IMR-90 (cell line): Measurements from ENCODE around the gene RAB27A. TPM values are rescaled to one million over a fixed set of nuclear protein-coding genes. Genes with fewer than 3 reads are reported as not detected.

Experiments
- ATAC-seq: fragments of 200-7000 bp; cut with Tn5 transposase; 2 replicates; pipeline ENCODE4 v1.9.1; 2020; ENCODE audit warnings: low read depth, mild to moderate bottlenecking, moderate library complexity
- BruUV-seq: library from RNA; stranded (reverse); fragments of 400-500 nt; replicated peaks from 2 replicates; lab custom pipeline; 2021; lab: Mats Ljungman, UMichigan
- CTCF ChIA-PET: fragments of 300-600 bp; formaldehyde crosslinking; extraction: SDS; loops from one replicate; lab custom pipeline; 2021; ENCODE audit warnings: antibody characterized with exemption; lab: Yijun Ruan, JAX
- POLR2A ChIA-PET: fragments of 300-600 bp; sonication (Branson Sonifier 250); formaldehyde crosslinking; loops from one replicate; lab custom pipeline; 2022; ENCODE audit warnings: antibody characterized with exemption; ENCODE audit not compliant: unreplicated experiment; lab: Charles Lee
- DNase-seq: peaks from one replicate; pipeline ENCODE4 v3.0.0; 2013
- H2AFZ ChIP-seq: replicated peaks from 2 replicates; pipeline ENCODE3; 2013; ENCODE audit warnings: low read length, mild to moderate bottlenecking; ENCODE audit not compliant: poor library complexity
- H2AK5ac ChIP-seq: 2 replicates; pipeline ENCODE4 v1.6.1; 2013; ENCODE audit warnings: low read depth, low read length, inconsistent platforms
- H2AK9ac ChIP-seq: replicated peaks from 2 replicates; pipeline ENCODE3; 2013; ENCODE audit warnings: mild to moderate bottlenecking, low read depth, low read length, moderate library complexity; ENCODE audit not compliant: poor library complexity
- H2BK120ac ChIP-seq: 2 replicates; pipeline ENCODE4 v1.6.1; 2013; ENCODE audit warnings: low read depth, low read length, inconsistent platforms
- H2BK15ac ChIP-seq: 3 replicates; pipeline ENCODE4 v1.6.1; 2013; ENCODE audit warnings: low read depth, low read length, inconsistent platforms
- H2BK20ac ChIP-seq: 2 replicates; pipeline ENCODE4 v1.6.1; 2013; ENCODE audit warnings: low read depth, mild to moderate bottlenecking, inconsistent platforms, low read length, moderate library complexity
- H2BK5ac ChIP-seq: 2 replicates; pipeline ENCODE4 v1.6.1; 2013; ENCODE audit warnings: mild to moderate bottlenecking, low read depth, low read length, inconsistent platforms; ENCODE audit not compliant: poor library complexity, severe bottlenecking
- H3K14ac ChIP-seq: replicated peaks from 2 replicates; pipeline ENCODE4 v1.6.1; 2013; ENCODE audit warnings: low read depth, low read length, inconsistent platforms
- H3K18ac ChIP-seq: 2 replicates; pipeline ENCODE4 v1.6.1; 2013; ENCODE audit warnings: low read depth, low read length, control low read depth
- H3K23ac ChIP-seq: 2 replicates; pipeline ENCODE4 v1.6.1; 2013; ENCODE audit warnings: low read depth, low read length, inconsistent platforms
- H3K27ac ChIP-seq: 2 replicates; pipeline ENCODE4 v1.5.1; 2013; ENCODE audit warnings: mild to moderate bottlenecking, control low read depth, low read length; ENCODE audit not compliant: insufficient read depth
- H3K27me3 ChIP-seq: 2 replicates; pipeline ENCODE4 v1.6.1; 2013; ENCODE audit warnings: low read length; ENCODE audit not compliant: control insufficient read depth, insufficient read depth
- H3K36me3 ChIP-seq: 2 replicates; pipeline ENCODE4 v1.6.1; 2013; ENCODE audit warnings: low read length, mixed read lengths; ENCODE audit not compliant: control insufficient read depth, insufficient read depth
- H3K4ac ChIP-seq: 2 replicates; pipeline ENCODE4 v1.6.1; 2013; ENCODE audit warnings: low read depth, low read length, inconsistent platforms
- H3K4me1 ChIP-seq: 2 replicates; pipeline ENCODE4 v1.6.1; 2013; ENCODE audit warnings: low read length, mixed read lengths; ENCODE audit not compliant: control insufficient read depth, insufficient read depth
- H3K4me2 ChIP-seq: 2 replicates; pipeline ENCODE4 v1.6.1; 2013; ENCODE audit warnings: low read depth, mild to moderate bottlenecking, control low read depth, low read length, moderate library complexity
- H3K4me3 ChIP-seq: 2 replicates; pipeline ENCODE4 v1.5.1; 2013; ENCODE audit warnings: low read depth, mild to moderate bottlenecking, control low read depth, low read length, moderate library complexity; ENCODE audit not compliant: insufficient read depth
- H3K56ac ChIP-seq: 2 replicates; pipeline ENCODE4 v1.6.1; 2013; ENCODE audit warnings: low read length, inconsistent platforms; ENCODE audit not compliant: insufficient read depth; ENCODE audit errors: extremely low read depth
- H3K79me1 ChIP-seq, 2 experiments: 2 replicates each; pipeline ENCODE4 v1.6.1; 2013; ENCODE audit warnings: low read length in 2 of 2, inconsistent platforms in 1 of 2, low read depth in 1 of 2
- H3K9ac ChIP-seq: 2 replicates; pipeline ENCODE4 v1.6.1; 2013; ENCODE audit warnings: low read depth, low read length, control low read depth
- H3K9me1 ChIP-seq: 2 replicates; pipeline ENCODE4 v1.6.1; 2013; ENCODE audit warnings: low read length, inconsistent platforms; ENCODE audit not compliant: insufficient read depth
- H3K9me3 ChIP-seq: 2 replicates; pipeline ENCODE4 v1.6.1; 2013; ENCODE audit warnings: low read length; ENCODE audit not compliant: control insufficient read depth, insufficient read depth
- H4K20me1 ChIP-seq: 2 replicates; pipeline ENCODE4 v1.6.1; 2013; ENCODE audit warnings: low read length, inconsistent platforms; ENCODE audit not compliant: insufficient read depth
- H4K5ac ChIP-seq: 2 replicates; pipeline ENCODE4 v1.6.1; 2013; ENCODE audit warnings: mild to moderate bottlenecking, low read depth, low read length, control low read depth
- H4K8ac ChIP-seq, 2 experiments: 2 replicates each; pipeline ENCODE4 v1.6.1; 2013; ENCODE audit warnings: low read depth in 2 of 2, low read length in 2 of 2, control low read depth in 1 of 2, inconsistent platforms in 1 of 2
- H4K91ac ChIP-seq: 2 replicates; pipeline ENCODE4 v1.6.1; 2013; ENCODE audit warnings: low read depth, low read length, inconsistent platforms; ENCODE audit not compliant: insufficient read depth
- BHLHE40 ChIP-seq: fragments of 150-350 bp; IDR thresholded peaks from 2 replicates; pipeline ENCODE4 v1.6.1; 2016; ENCODE audit warnings: mild to moderate bottlenecking, low read depth, low read length
- CEBPB ChIP-seq: IDR thresholded peaks from 2 replicates; pipeline ENCODE4 v1.6.1; 2012; ENCODE audit warnings: low read depth, low read length, improper control_type of control experiment
- CHD1 ChIP-seq: IDR thresholded peaks from 2 replicates; pipeline ENCODE4 v1.6.1; 2012; ENCODE audit warnings: low read depth, low read length, improper control_type of control experiment
- CTCF ChIP-seq: conservative IDR thresholded peaks from 2 replicates; pipeline ENCODE4 v1.5.1; 2012; ENCODE audit warnings: mild to moderate bottlenecking, low read depth, low read length, improper control_type of control experiment
- FOS ChIP-seq: fragments of 150-350 bp; IDR thresholded peaks from 2 replicates; pipeline ENCODE4 v1.6.1; 2016; ENCODE audit warnings: low read depth, low read length
- MAZ ChIP-seq: IDR thresholded peaks from 2 replicates; pipeline ENCODE4 v1.6.1; 2012; ENCODE audit warnings: low read depth, mild to moderate bottlenecking, low read length, improper control_type of control experiment, moderate library complexity, borderline replicate concordance
- SMC3 ChIP-seq: fragments of 150-350 bp; IDR thresholded peaks from 2 replicates; pipeline ENCODE4 v1.6.1; 2016; ENCODE audit warnings: low read depth, mild to moderate bottlenecking, antibody characterized with exemption, low read length, moderate library complexity
- USF2 ChIP-seq: fragments of 150-350 bp; IDR thresholded peaks from 2 replicates; pipeline ENCODE4 v1.6.1; 2017; ENCODE audit warnings: mild to moderate bottlenecking, antibody characterized with exemption, low read length, low read depth
- WGBS, 2 experiments: methylation state at CpG; one replicate each; pipeline versions ENCODE4 v1.1.5 to v1.1.7; 2013; ENCODE audit warnings: missing lambda C conversion rate in 2 of 2; ENCODE audit not compliant: insufficient read length in 1 of 2; ENCODE audit errors: extremely low coverage in 2 of 2; 5-methylcytosine and 5-hydroxymethylcytosine counted together
- dilution Hi-C: fragments of 300-500 bp; cut with HindIII; formaldehyde crosslinking; loops from one replicate; pipeline ENCODE4 v1.14.3; 2018; ENCODE audit warnings: low sequenced_read_pairs; ENCODE audit not compliant: unreplicated experiment
- in situ Hi-C: fragments of 300-500 bp; cut with MboI; formaldehyde crosslinking; loops from 3 replicates; pipeline ENCODE4 v1.14.3; 2019; ENCODE audit warnings: low sequenced_read_pairs, inconsistent platforms, mixed read lengths
- intact Hi-C: fragments of 100-400 bp; cut with micrococcal nuclease; formaldehyde crosslinking; loops from 2 replicates; pipeline ENCODE4 v1.10.0; 2022
- polyA plus RNA-seq, 3 experiments: library from polyadenylated mRNA; depleted of rRNA; stranded (reverse); fragments of >200 nt; gene quantifications; 2 replicates each; pipeline ENCODE4 v1.2.3, GENCODE V29; 2012; ENCODE audit warnings: low replicate concordance in 1 of 3
- total RNA-seq: library from RNA; depleted of rRNA; stranded (reverse); fragments of >200 nt; gene quantifications from 2 replicates; pipeline ENCODE4 v1.2.3, GENCODE V29; 2012

RAB27A gene
- total and polyA plus RNA-seq, 2 of the 4 experiments (the other 2 are of a cell fraction), result 4.8 to 13.7 TPM

- Histone ChIP-seq H3K56ac (no peak overlapping the region), H2BK120ac (peak overlapping the region; percentile 45), H3K14ac (peak overlapping the region; percentile 69), H4K91ac (no peak overlapping the region), H3K4me2 (peak overlapping the region; percentile 97), H2AK9ac (no peak overlapping the region), H3K4me3 (peak overlapping the region; percentile 22; the same call in 1 of the 2 replicates), H3K27ac (peak overlapping the region; percentile 84), H3K23ac (peak overlapping the region; percentile 79), H2BK15ac (no peak overlapping the region), H3K79me1 (peaks cover 9 to 35% of the 10 kb centered on the region in 2 experiments; a peak in 3 of 4 replicates), H4K5ac (peak overlapping the region; percentile 76), H2AFZ (peak overlapping the region; percentile 83), H2AK5ac (peak overlapping the region; percentile 31; the same call in 1 of the 2 replicates), H3K9ac (peak overlapping the region; percentile 47), H4K20me1 (peaks cover 3% of the 10 kb centered on the region; the same call in 1 of the 2 replicates), H3K4ac (peak overlapping the region; percentile 51), H2BK5ac (peak overlapping the region; percentile 40), H2BK20ac (peak overlapping the region; percentile 57; the same call in 1 of the 2 replicates), H3K36me3 (no peaks in the 10 kb centered on the region), H3K18ac (peak overlapping the region; percentile 42), H4K8ac (peak overlapping the region; percentile 4 to 26; a peak in 2 of 4 replicates), H3K27me3 (no peaks in the 10 kb centered on the region), H3K4me1 (peaks cover 13% of the 10 kb centered on the region), H3K9me1 (peaks cover 9% of the 10 kb centered on the region), H3K9me3 (no peaks in the 10 kb centered on the region)
- TF ChIP-seq CEBPB (0 out of 2 replicates have a peak, but pooled peaks have one; percentile 23), FOS (peak; percentile 69), SMC3 (no peak), CTCF (no peak), USF2 (no peak), CHD1 (no peak), MAZ (no peak), BHLHE40 (peak; percentile 50)
- intact Hi-C loops (no loop called here), in situ Hi-C loops (no loop called here), dilution Hi-C loops (no loop called here)
- no CpG with 5 or more reads among the region's 10 CpGs for WGBS, 2 experiments
- ATAC-seq (peak; percentile 75), DNase-seq (peak; percentile 74)
- no TSS peak for BruUV-seq
- ChIA-PET CTCF (interaction anchor here (0.6 to 1.2 kb wide), 4 partner anchors 11 to 50 kb away, joined by 3 to 4 read pairs (median 3); no protein-coding TSS in a partner anchor), POLR2A (interaction anchor here (0.6 kb wide), 1 partner anchor 52 kb away, joined by 4 read pairs; the partner anchor contains the start of genes PIGB and PIGBOS1)
Measured at GRCh38 chr15:55267401-55268175, 22.0 kb downstream of the RAB27A start.
